ENCODE measurements around the gene NLE1.
"Not testable (repeated sequence)": the region's sequence is repeated elsewhere in the genome, so short reads cannot be mapped to it uniquely, and the experiment has no call there.

NLE1 gene

GRCh38 chr17:35135322-35135721 is 6.8 kb downstream of the NLE1 start:
- no peak for ATAC-seq (replicated peaks; ENCODE audit: extremely low read depth, poor library complexity, severe bottlenecking)
- H3K4me3 Mint-ChIP-seq = no peak overlapping the region
- no peak overlapping the region for H3K27ac Mint-ChIP-seq (ENCODE audit: low read depth)
- H3K36me3 Mint-ChIP-seq (ENCODE audit: insufficient read depth) = peaks cover 44% of the 10 kb centered on the region
- no peak for DNase-seq (ENCODE audit: low spot score in 2 of 2)
- no peaks in the 10 kb centered on the region for H3K27me3 Mint-ChIP-seq
- no peaks in the 10 kb centered on the region for H3K9me3 Mint-ChIP-seq
- H3K4me1 Mint-ChIP-seq = no peaks in the 10 kb centered on the region

DNA sequence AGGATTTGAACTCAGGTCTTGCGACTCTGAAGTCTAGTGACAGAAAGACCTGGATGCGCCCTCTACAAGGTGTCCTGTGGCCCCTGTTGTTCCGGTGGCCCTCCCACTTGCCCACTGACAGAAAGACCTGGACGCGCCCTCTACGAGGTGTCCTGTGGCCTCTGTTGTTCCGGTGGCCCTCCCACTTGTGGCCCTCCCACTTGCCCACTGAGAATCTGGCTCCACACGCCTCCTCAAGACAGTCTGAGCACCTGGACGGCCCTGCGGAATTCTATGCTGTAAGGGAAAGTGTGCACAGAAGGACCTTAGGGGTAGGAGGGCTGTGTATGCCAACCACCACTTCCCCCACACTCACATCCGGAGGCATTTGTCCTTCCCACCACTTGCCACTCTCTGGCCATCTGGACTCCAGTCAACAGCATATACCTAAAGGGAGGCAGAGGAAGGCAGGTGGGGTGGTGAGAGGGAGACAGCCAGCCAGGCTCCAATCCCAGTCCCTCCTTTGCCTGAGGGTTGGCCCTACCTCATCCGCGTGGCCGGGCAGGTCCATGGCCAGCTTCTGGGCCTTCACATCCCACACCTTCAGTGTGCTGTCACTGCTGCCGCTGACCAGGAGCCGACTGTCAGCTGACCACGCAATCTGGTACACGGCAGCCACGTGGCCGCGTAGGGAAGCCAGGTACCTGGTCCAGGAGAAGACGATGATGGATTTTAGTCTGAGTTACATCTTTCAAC is 9.1 kb downstream of the NLE1 start:
- DNase-seq (ENCODE audit: low spot score in 2 of 2) = no peak
- no peak overlapping the region for H3K4me3 Mint-ChIP-seq

GRCh38 chr17:35132099-35132498 is 10.0 kb downstream of the NLE1 start:
- H3K9me3 Mint-ChIP-seq = no peaks in the 10 kb centered on the region
- H3K27me3 Mint-ChIP-seq = no peaks in the 10 kb centered on the region
- H3K27ac Mint-ChIP-seq (ENCODE audit: low read depth) = no peak overlapping the region
- DNase-seq (ENCODE audit: low spot score in 2 of 2) = no peak
- no peak for ATAC-seq (replicated peaks; ENCODE audit: extremely low read depth, poor library complexity, severe bottlenecking)
- H3K36me3 Mint-ChIP-seq (ENCODE audit: insufficient read depth) = peaks cover 29% of the 10 kb centered on the region
- H3K4me1 Mint-ChIP-seq = no peaks in the 10 kb centered on the region
- no peak overlapping the region for H3K4me3 Mint-ChIP-seq

More for the DNA sequence above, 9.1 kb downstream of the NLE1 start:
- H3K27ac Mint-ChIP-seq (ENCODE audit: low read depth) = no peak overlapping the region
- no peaks in the 10 kb centered on the region for H3K4me1 Mint-ChIP-seq
- peaks cover 34% of the 10 kb centered on the region for H3K36me3 Mint-ChIP-seq (ENCODE audit: insufficient read depth)
- ATAC-seq (replicated peaks; ENCODE audit: extremely low read depth, poor library complexity, severe bottlenecking) = no peak
- H3K9me3 Mint-ChIP-seq = no peaks in the 10 kb centered on the region
- H3K27me3 Mint-ChIP-seq = no peaks in the 10 kb centered on the region

DNA sequence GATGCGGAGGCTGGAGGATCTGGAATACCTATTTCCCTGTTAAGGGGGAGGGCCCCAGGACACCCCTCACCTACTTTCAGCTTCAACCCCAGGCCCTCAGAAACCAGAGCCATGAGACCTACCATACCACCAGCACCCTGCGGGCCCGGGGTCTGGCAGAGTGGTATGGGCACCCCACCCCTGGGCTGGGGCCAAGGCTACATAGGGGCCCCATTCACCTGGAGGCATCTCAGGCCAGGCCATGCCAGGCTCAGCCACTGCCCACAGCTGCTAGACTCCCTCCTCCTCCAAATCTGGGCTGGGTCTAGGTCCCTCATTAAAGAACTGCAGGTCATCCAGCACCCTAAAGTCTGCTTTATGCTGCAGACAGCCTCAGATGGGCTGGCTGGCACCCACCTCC is 11.7 kb downstream of the NLE1 start:
- Mint-ChIP-seq H3K4me3 (no peak overlapping the region), H3K27ac (ENCODE audit: low read depth) (peak overlapping the region; percentile 19), H3K4me1 (no peaks in the 10 kb centered on the region), H3K27me3 (no peaks in the 10 kb centered on the region), H3K9me3 (no peaks in the 10 kb centered on the region), H3K36me3 (ENCODE audit: insufficient read depth) (peaks cover 18% of the 10 kb centered on the region)
- DNase-seq (ENCODE audit: low spot score in 2 of 2) (no peak), ATAC-seq (replicated peaks; ENCODE audit: extremely low read depth, poor library complexity, severe bottlenecking) (no peak)

GRCh38 chr17:35129973-35130351 is 12.1 kb downstream of the NLE1 start:
- Mint-ChIP-seq H3K27ac (ENCODE audit: low read depth) (no peak overlapping the region), H3K4me3 (no peak overlapping the region), H3K4me1 (no peaks in the 10 kb centered on the region), H3K36me3 (ENCODE audit: insufficient read depth) (peaks cover 18% of the 10 kb centered on the region), H3K9me3 (no peaks in the 10 kb centered on the region), H3K27me3 (no peaks in the 10 kb centered on the region)
- DNase-seq (ENCODE audit: low spot score in 2 of 2) (no peak), ATAC-seq (replicated peaks; ENCODE audit: extremely low read depth, poor library complexity, severe bottlenecking) (no peak)

DNA sequence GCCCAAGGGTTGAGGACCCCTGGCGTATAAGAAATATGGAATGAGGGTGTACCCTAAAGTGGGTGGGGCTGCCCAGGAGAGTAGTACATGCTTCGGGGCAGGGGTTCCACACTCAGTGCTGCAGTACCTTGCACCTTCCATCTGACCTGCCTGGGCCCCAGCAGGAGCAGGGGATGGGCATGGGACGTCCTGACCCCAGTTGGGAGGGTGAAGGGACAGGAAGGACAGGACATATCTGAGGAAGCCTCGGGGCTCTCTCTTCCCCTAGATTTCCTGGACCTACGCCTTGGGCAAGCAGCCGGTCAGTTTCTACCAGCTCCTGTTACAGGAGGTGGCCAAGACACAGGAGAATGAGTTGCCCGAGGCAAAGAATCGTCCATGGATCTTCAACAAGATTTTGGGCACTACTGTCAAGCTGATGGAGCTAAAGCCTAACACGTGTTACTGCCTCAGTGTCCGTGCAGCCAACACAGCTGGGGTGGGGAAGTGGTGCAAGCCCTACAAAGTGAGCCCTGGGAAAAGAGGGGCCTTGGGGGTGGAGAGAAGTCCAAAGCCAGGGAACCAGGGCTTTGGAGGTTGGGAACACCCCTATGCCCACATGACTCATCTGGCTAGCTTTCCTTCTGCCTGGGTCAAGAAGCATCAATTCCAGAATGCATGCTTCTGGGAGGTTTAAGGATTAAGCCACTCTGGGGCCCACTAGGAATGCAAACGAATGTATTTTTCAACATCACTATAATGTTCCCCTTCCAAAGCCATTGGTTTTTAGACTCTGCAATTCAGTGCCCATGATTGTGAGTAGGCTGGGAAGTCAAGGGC is 12.7 kb downstream of the NLE1 start:
- no peak for DNase-seq (ENCODE audit: low spot score in 2 of 2)
- Mint-ChIP-seq H3K27ac (ENCODE audit: low read depth) (no peak overlapping the region), H3K9me3 (no peaks in the 10 kb centered on the region), H3K36me3 (ENCODE audit: insufficient read depth) (peaks cover 16% of the 10 kb centered on the region), H3K4me3 (no peak overlapping the region), H3K27me3 (no peaks in the 10 kb centered on the region), H3K4me1 (no peaks in the 10 kb centered on the region)
- ATAC-seq (replicated peaks; ENCODE audit: extremely low read depth, poor library complexity, severe bottlenecking) = no peak

DNA sequence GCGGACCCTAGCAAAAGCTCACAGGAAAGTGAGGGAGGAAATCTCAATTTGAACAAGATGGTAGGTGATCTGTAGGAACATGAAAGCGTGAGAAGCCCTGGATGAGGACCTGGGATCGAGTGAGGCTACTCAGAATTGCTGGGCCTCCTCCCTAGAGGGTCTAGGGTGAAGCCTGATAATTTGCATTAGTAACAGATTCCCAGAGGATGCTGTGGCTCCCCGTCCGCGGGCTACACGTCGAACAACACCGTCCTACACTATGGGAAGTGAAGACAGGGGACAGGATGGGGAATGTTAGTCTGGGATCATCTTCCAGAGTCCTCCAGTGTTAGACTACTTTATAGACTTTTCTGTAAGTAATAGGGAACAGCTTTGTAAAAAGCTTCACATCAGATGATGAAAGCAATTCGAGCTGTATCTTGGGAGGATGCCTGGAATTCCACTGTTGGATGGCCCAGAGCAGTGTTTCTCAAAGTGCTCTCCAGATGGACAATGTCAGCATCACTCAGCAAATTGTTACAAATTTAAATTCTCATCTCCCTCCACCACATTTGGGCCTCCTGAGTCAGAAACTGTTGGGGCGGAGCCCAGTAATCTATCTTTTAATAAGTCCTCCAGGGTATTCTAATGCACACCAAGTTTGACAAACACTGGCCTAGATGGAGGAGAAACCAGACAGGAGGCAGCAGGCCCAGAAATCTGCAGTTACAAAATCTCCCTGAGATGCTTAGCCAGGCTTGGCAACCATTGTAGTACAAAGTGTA is 14.2 kb downstream of the NLE1 start:
- no peaks in the 10 kb centered on the region for H3K27me3 Mint-ChIP-seq

GRCh38 chr17:35121315-35121714 is 20.8 kb downstream of the NLE1 start, which contains the start of gene FNDC8:
TSS of gene FNDC8 (plus strand) at chr17:35121615. CDS start at chr17:35121694, 79 bp downstream.
- DNase-seq (ENCODE audit: low spot score in 2 of 2) (no peak), ATAC-seq (replicated peaks; ENCODE audit: extremely low read depth, poor library complexity, severe bottlenecking) (no peak)
- Mint-ChIP-seq H3K27me3 (no peaks in the 10 kb centered on the region), H3K4me1 (peaks cover 21% of the 10 kb centered on the region), H3K9me3 (no peaks in the 10 kb centered on the region), H3K36me3 (ENCODE audit: insufficient read depth) (peaks cover 4% of the 10 kb centered on the region), H3K4me3 (peak within 1 kb of the TSS; percentile 29), H3K27ac (ENCODE audit: low read depth) (no peak within 1 kb of the TSS)

More for the DNA sequence above, 14.2 kb downstream of the NLE1 start:
- H3K4me1 Mint-ChIP-seq = no peaks in the 10 kb centered on the region
- no peak for ATAC-seq (replicated peaks; ENCODE audit: extremely low read depth, poor library complexity, severe bottlenecking)
- H3K9me3 Mint-ChIP-seq = no peaks in the 10 kb centered on the region
- H3K36me3 Mint-ChIP-seq (ENCODE audit: insufficient read depth) = peaks cover 7% of the 10 kb centered on the region
- H3K4me3 Mint-ChIP-seq = no peak overlapping the region
- no peak for DNase-seq (ENCODE audit: low spot score in 2 of 2)
- no peak overlapping the region for H3K27ac Mint-ChIP-seq (ENCODE audit: low read depth)

- Mint-ChIP-seq H3K36me3 (ENCODE audit: insufficient read depth) (peaks cover 4% of the 10 kb centered on the region), H3K27ac (ENCODE audit: low read depth) (peak within 1 kb of the TSS; percentile 94), H3K4me1 (peaks cover 37% of the 10 kb centered on the region), H3K4me3 (peak within 1 kb of the TSS; percentile 90), H3K9me3 (no peaks in the 10 kb centered on the region), H3K27me3 (no peaks in the 10 kb centered on the region)
- DNase-seq (ENCODE audit: low spot score in 2 of 2) (peak; percentile 67 to 73), ATAC-seq (replicated peaks; ENCODE audit: extremely low read depth, poor library complexity, severe bottlenecking) (peak; percentile 89)
These were observed 22.5 kb downstream of the NLE1 start, which contains the start of gene RAD51D for GRCh38 chr17:35119370-35120165. TSS of gene RAD51D (minus strand) at chr17:35119860. CDS start at chr17:35119613, 247 bp downstream.

DNA sequence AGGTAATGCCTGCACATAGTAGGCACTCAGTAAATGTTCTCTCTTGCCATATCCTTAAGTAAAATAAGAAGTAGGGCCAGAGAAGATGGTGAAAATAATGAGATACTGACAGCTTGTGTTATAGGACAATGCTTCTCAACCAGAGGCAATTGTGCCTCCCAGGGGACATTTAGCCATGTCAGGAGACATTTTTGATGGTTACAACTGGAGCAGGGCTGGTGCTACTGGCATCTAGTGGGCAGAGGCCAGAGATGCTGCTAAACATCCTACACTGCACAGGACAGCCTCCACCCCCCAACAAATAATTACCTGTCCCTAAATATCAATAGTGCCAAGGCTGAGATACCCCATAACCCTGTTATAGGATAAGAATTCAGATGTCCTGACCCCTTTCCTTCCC is 24.1 kb downstream of the NLE1 start:
- Mint-ChIP-seq H3K27ac (ENCODE audit: low read depth) (peak overlapping the region; percentile 77), H3K9me3 (no peaks in the 10 kb centered on the region), H3K4me3 (peak overlapping the region; percentile 90), H3K4me1 (peaks cover 44% of the 10 kb centered on the region), H3K27me3 (no peaks in the 10 kb centered on the region), H3K36me3 (ENCODE audit: insufficient read depth) (peaks cover 4% of the 10 kb centered on the region)
- DNase-seq (ENCODE audit: low spot score in 2 of 2) = no peak
- no peak for ATAC-seq (replicated peaks; ENCODE audit: extremely low read depth, poor library complexity, severe bottlenecking)

- Mint-ChIP-seq H3K27me3 (no peaks in the 10 kb centered on the region), H3K27ac (ENCODE audit: low read depth) (no peak overlapping the region), H3K9me3 (no peaks in the 10 kb centered on the region)
These were observed 25.3 kb downstream of the NLE1 start for GRCh38 chr17:35116845-35117244.

GRCh38 chr17:35110791-35111190 is 31.3 kb downstream of the NLE1 start:
- not testable (repeated sequence) for H3K27me3 Mint-ChIP-seq; H3K9me3 Mint-ChIP-seq; H3K36me3 Mint-ChIP-seq (ENCODE audit: insufficient read depth); H3K4me3 Mint-ChIP-seq; ATAC-seq (replicated peaks; ENCODE audit: extremely low read depth, poor library complexity, severe bottlenecking); H3K27ac Mint-ChIP-seq (ENCODE audit: low read depth); DNase-seq (ENCODE audit: low spot score in 2 of 2)
- peaks cover 23% of the 10 kb centered on the region for H3K4me1 Mint-ChIP-seq

More at GRCh38 chr17:35116845-35117244, 25.3 kb downstream of the NLE1 start:
- H3K4me3 Mint-ChIP-seq = no peak overlapping the region
- DNase-seq (ENCODE audit: low spot score in 2 of 2) (no peak), ATAC-seq (replicated peaks; ENCODE audit: extremely low read depth, poor library complexity, severe bottlenecking) (no peak)
- H3K36me3 Mint-ChIP-seq (ENCODE audit: insufficient read depth) = peaks cover 4% of the 10 kb centered on the region
- peaks cover 50% of the 10 kb centered on the region for H3K4me1 Mint-ChIP-seq
